SJSA1 (cell line): ENCODE data around the gene TMPRSS9. TPM values are rescaled to one million over a fixed set of nuclear protein-coding genes. Genes with fewer than 3 reads are reported as not detected.
"Not testable (repeated sequence)": the region's sequence is repeated elsewhere in the genome, so short reads cannot be mapped to it uniquely, and the experiment has no call there.

Experiments
- DNase-seq, 2 experiments: peaks; one replicate each; pipeline ENCODE4 v3.0.0-alpha.2; 2015 to 2020; ENCODE audit warnings: low spot score in 2 of 2, low read depth in 1 of 2
- H3K27ac ChIP-seq: fragments of 250-450 bp; sonication (Bioruptor Pico); 2 replicates; pipeline ENCODE4 v1.5.1; 2020; ENCODE audit warnings: mild to moderate bottlenecking, moderate library complexity
- H3K27me3 ChIP-seq: fragments of 250-450 bp; sonication (Bioruptor Pico); replicated peaks from 2 replicates; pipeline ENCODE4 v1.5.1; 2020; ENCODE audit warnings: mild to moderate bottlenecking, moderate library complexity
- H3K36me3 ChIP-seq: fragments of 250-450 bp; sonication (Bioruptor Pico); 2 replicates; pipeline ENCODE4 v1.5.1; 2020; ENCODE audit warnings: mild to moderate bottlenecking
- H3K4me1 ChIP-seq: fragments of 250-450 bp; sonication (Bioruptor Pico); replicated peaks from 2 replicates; pipeline ENCODE4 v1.6.1; 2021; ENCODE audit warnings: mild to moderate bottlenecking
- H3K4me3 ChIP-seq: fragments of 250-450 bp; sonication (Bioruptor Pico); 2 replicates; pipeline ENCODE4 v1.5.1; 2020; ENCODE audit warnings: mild to moderate bottlenecking
- H3K9me3 ChIP-seq: fragments of 250-450 bp; sonication (Bioruptor Pico); replicated peaks from 2 replicates; pipeline ENCODE4 v1.5.1; 2020; ENCODE audit warnings: mild to moderate bottlenecking
- total RNA-seq: library from RNA; depleted of rRNA; stranded (reverse); fragments of >200 nt; shearing (Covaris generic); gene quantifications from 2 replicates; pipeline ENCODE4 v1.2.3, GENCODE V29; 2014; rRNA removed

TMPRSS9 gene
- total RNA-seq, 1 experiment from 2014 or later = not detected

GRCh38 chr19:2463694-2464093 lies 103.6 kb downstream of the TMPRSS9 start:
- DNase-seq, H3K27ac ChIP-seq, H3K4me3 ChIP-seq, H3K27me3 ChIP-seq, H3K9me3 ChIP-seq, H3K36me3 ChIP-seq: not testable (repeated sequence)
- H3K4me1 ChIP-seq = peaks cover 30% of the 10 kb centered on the region

- Histone ChIP-seq H3K27ac (no peak overlapping the region), H3K27me3 (no peaks in the 10 kb centered on the region), H3K36me3 (no peaks in the 10 kb centered on the region), H3K4me3 (no peak overlapping the region), H3K4me1 (peaks cover 37% of the 10 kb centered on the region), H3K9me3 (no peaks in the 10 kb centered on the region)
- no peak for DNase-seq
Measured at GRCh38 chr19:2464389-2464788, 104.3 kb downstream of the TMPRSS9 start.

GRCh38 chr19:2468596-2468995 lies 108.5 kb downstream of the TMPRSS9 start:
- Histone ChIP-seq H3K36me3 (no peaks in the 10 kb centered on the region), H3K4me3 (no peak overlapping the region), H3K9me3 (no peaks in the 10 kb centered on the region), H3K27me3 (no peaks in the 10 kb centered on the region), H3K27ac (peak overlapping the region; percentile 44), H3K4me1 (peaks cover 19% of the 10 kb centered on the region)
- no peak for DNase-seq

- H3K9me3 ChIP-seq = no peaks in the 10 kb centered on the region
- H3K4me1 ChIP-seq = peaks cover 24% of the 10 kb centered on the region
- H3K4me3 ChIP-seq = no peak overlapping the region
- no peaks in the 10 kb centered on the region for H3K27me3 ChIP-seq
- H3K27ac ChIP-seq = peak overlapping the region; percentile 44
- H3K36me3 ChIP-seq = no peaks in the 10 kb centered on the region
- peak; percentile 74 to 87 for DNase-seq
Measured at GRCh38 chr19:2469102-2469914, 109.2 kb downstream of the TMPRSS9 start.

GRCh38 chr19:2469915-2470200 lies 109.8 kb downstream of the TMPRSS9 start:
- Histone ChIP-seq H3K27ac (peak overlapping the region; percentile 44), H3K4me1 (peaks cover 27% of the 10 kb centered on the region)
- not testable (repeated sequence) for H3K27me3 ChIP-seq, H3K36me3 ChIP-seq, H3K4me3 ChIP-seq, DNase-seq, H3K9me3 ChIP-seq

- peak; percentile 96 for DNase-seq
- no peaks in the 10 kb centered on the region for H3K27me3 ChIP-seq
- H3K9me3 ChIP-seq = no peaks in the 10 kb centered on the region
- H3K4me1 ChIP-seq = peaks cover 27% of the 10 kb centered on the region
- peak overlapping the region; percentile 58 for H3K27ac ChIP-seq
- peak overlapping the region; percentile 75 for H3K4me3 ChIP-seq
- peaks cover 32% of the 10 kb centered on the region for H3K36me3 ChIP-seq
Measured at GRCh38 chr19:2474232-2475017, 114.4 kb downstream of the TMPRSS9 start.

GRCh38 chr19:2475018-2475701 lies 115.1 kb downstream of the TMPRSS9 start:
- Histone ChIP-seq H3K9me3 (no peaks in the 10 kb centered on the region), H3K4me1 (peaks cover 28% of the 10 kb centered on the region), H3K27me3 (no peaks in the 10 kb centered on the region), H3K36me3 (peaks cover 32% of the 10 kb centered on the region), H3K4me3 (peak overlapping the region; percentile 75), H3K27ac (peak overlapping the region; percentile 58)
- DNase-seq = peak; percentile 79 to 89

Other genes with a start within 250 kb of the TMPRSS9 start
- 66.5 and 78.9 TPM in 2 replicates for gene AP3D1, start 208.7 kb upstream of the TMPRSS9 start, total RNA-seq
- gene DOT1L, start 196.3 kb upstream of the TMPRSS9 start, total RNA-seq = 5.9 and 7.8 TPM in 2 replicates
- gene PLEKHJ1, start 123.9 kb upstream of the TMPRSS9 start, total RNA-seq = 91.7 and 116 TPM in 2 replicates
- 13.8 and 44.9 TPM in 2 replicates for gene SF3A2, start 123.4 kb upstream of the TMPRSS9 start, total RNA-seq
- gene AMH, start 110.9 kb upstream of the TMPRSS9 start, total RNA-seq = 0.58 TPM in 1 of 2 replicates, not detected in the other
- not detected in 2 replicates for gene JSRP1, start 103.8 kb upstream of the TMPRSS9 start, total RNA-seq
- not detected in 2 replicates for gene PEAK3, start 78.1 kb upstream of the TMPRSS9 start, total RNA-seq
- gene LINGO3, start 52.1 kb upstream of the TMPRSS9 start, total RNA-seq = not detected in 2 replicates
- 218 and 270 TPM in 2 replicates for gene LSM7, start 31.7 kb upstream of the TMPRSS9 start, total RNA-seq
- gene SPPL2B, start 31.6 kb upstream of the TMPRSS9 start, total RNA-seq = 32.2 and 45.2 TPM in 2 replicates
- gene TIMM13, start 67.3 kb downstream of the TMPRSS9 start, total RNA-seq = 48.8 and 86.2 TPM in 2 replicates
- 275 and 316 TPM in 2 replicates for gene LMNB2, start 96.7 kb downstream of the TMPRSS9 start, total RNA-seq
- 112 and 132 TPM in 2 replicates for gene GADD45B, start 115.9 kb downstream of the TMPRSS9 start, total RNA-seq